Keratinocyte (primary cell): ENCODE data around the gene TBC1D4. TPM values are rescaled to one million over a fixed set of nuclear protein-coding genes. Genes with fewer than 3 reads are reported as not detected.

ENCODE experiments used
- DNase-seq: peaks from one replicate; pipeline ENCODE4 v3.0.0-alpha.2; 2011; ENCODE audit warnings: low read depth, missing footprints, low spot score
- FAIRE-seq: peaks from 2 replicates; lab custom pipeline; 2011; peaks lifted over from hg19 to GRCh38; lab: Jason Lieb, UNC
- H2AFZ ChIP-seq: 2 replicates; pipeline ENCODE4 v1.6.0; 2012; ENCODE audit warnings: low read length, control low read depth, inconsistent platforms; ENCODE audit not compliant: control insufficient read depth
- H3K27ac ChIP-seq: 2 replicates; pipeline ENCODE4 v1.5.1; 2011; ENCODE audit warnings: low read length; ENCODE audit not compliant: control insufficient read depth, insufficient read depth
- H3K27me3 ChIP-seq: 3 replicates; pipeline ENCODE4 v1.6.0; 2011; ENCODE audit warnings: low read length; ENCODE audit not compliant: control insufficient read depth, insufficient read depth; ENCODE audit errors: extremely low read depth
- H3K36me3 ChIP-seq, 2 experiments: 2 replicates in 1 of 2; 3 replicates in 1 of 2; pipeline ENCODE4 v1.5.1; 2011; ENCODE audit warnings: low read length in 2 of 2, mild to moderate bottlenecking in 1 of 2; ENCODE audit not compliant: control insufficient read depth in 2 of 2, insufficient read depth in 2 of 2; ENCODE audit errors: extremely low read depth in 1 of 2
- H3K4me1 ChIP-seq: 3 replicates; pipeline ENCODE4 v1.5.1; 2011; ENCODE audit warnings: low read length; ENCODE audit not compliant: control insufficient read depth, insufficient read depth; ENCODE audit errors: extremely low read depth
- H3K4me2 ChIP-seq: 3 replicates; pipeline ENCODE4 v1.6.0; 2011; ENCODE audit warnings: low read depth, low read length; ENCODE audit not compliant: control insufficient read depth, insufficient read depth; ENCODE audit errors: extremely low read depth
- H3K4me3 ChIP-seq, 3 experiments: fragments of 200-600 bp in 1 of 3; sonication (generic) in 1 of 3; 2 replicates in 2 of 3; 3 replicates in 1 of 3; pipeline ENCODE4 v1.5.1; 2011 to 2016; ENCODE audit warnings: low read length in 3 of 3, mild to moderate bottlenecking in 3 of 3, control low read depth in 2 of 3, inconsistent platforms in 1 of 3, low read depth in 1 of 3, mixed read lengths in 1 of 3, mixed run types in 1 of 3, moderate library complexity in 1 of 3; ENCODE audit not compliant: control insufficient read depth in 2 of 3, insufficient read depth in 2 of 3; ENCODE audit errors: extremely low read depth in 1 of 3
- H3K79me2 ChIP-seq: 2 replicates; pipeline ENCODE4 v1.6.0; 2012; ENCODE audit warnings: low read length; ENCODE audit not compliant: control insufficient read depth, insufficient read depth
- H3K9ac ChIP-seq: 3 replicates; pipeline ENCODE4 v1.6.0; 2011; ENCODE audit warnings: low read length; ENCODE audit not compliant: control insufficient read depth, insufficient read depth; ENCODE audit errors: extremely low read depth
- H3K9me1 ChIP-seq: 3 replicates; pipeline ENCODE4 v1.6.0; 2011; ENCODE audit warnings: low read length; ENCODE audit not compliant: control insufficient read depth, insufficient read depth; ENCODE audit errors: extremely low read depth
- H3K9me3 ChIP-seq: 2 replicates; pipeline ENCODE4 v1.5.1; 2012; ENCODE audit warnings: low read depth, low read length; ENCODE audit not compliant: control insufficient read depth
- H4K20me1 ChIP-seq: 3 replicates; pipeline ENCODE4 v1.6.0; 2011; ENCODE audit warnings: low read length; ENCODE audit not compliant: control insufficient read depth, insufficient read depth; ENCODE audit errors: extremely low read depth
- EZH2 ChIP-seq: IDR thresholded peaks from one replicate; pipeline ENCODE4 v1.6.1; 2012; ENCODE audit warnings: inconsistent platforms, mild to moderate bottlenecking, low read length, moderate library complexity
- dilution Hi-C: fragments of 300-500 bp; cut with MboI; formaldehyde crosslinking; loops from one replicate; pipeline ENCODE4 v1.7.0; 2020; ENCODE audit warnings: low sequenced_read_pairs; ENCODE audit not compliant: extremely low pct_ligation_motif_present
- polyA plus RNA-seq, 5 experiments: library from polyadenylated mRNA; depleted of rRNA in 3 of 5; stranded (reverse) in 3 of 5; stranded (forward) in 1 of 5; unstranded in 1 of 5; fragments of >200 nt; gene quantifications; 1 replicate in 1 of 5; 2 replicates in 3 of 5; 3 replicates in 1 of 5; pipeline versions ENCODE4 v1.2.1 to v1.2.3, GENCODE V29; 2011 to 2012; ENCODE audit warnings: missing spikeins in 2 of 5, low read depth in 1 of 5, low replicate concordance in 1 of 5
- TF ChIP-seq, protein P1 (sequence below), 3 experiments: IDR thresholded peaks in 1 of 3; conservative IDR thresholded peaks in 1 of 3; optimal IDR thresholded peaks in 1 of 3; 2 replicates in 2 of 3; 3 replicates in 1 of 3; pipeline versions ENCODE3 to v1.5.1; 2011; ENCODE audit warnings: low read length in 3 of 3, mild to moderate bottlenecking in 3 of 3, moderate library complexity in 2 of 3, control low read depth in 1 of 3, inconsistent platforms in 1 of 3; ENCODE audit not compliant: insufficient read depth in 2 of 3; ENCODE audit errors: extremely low read depth in 1 of 3

Gene TBC1D4
- polyA plus RNA-seq, 1 donor (not counting 4 experiments of a cell fraction or from before 2014, with no cell fraction given) = 14.2 TPM

DNA sequence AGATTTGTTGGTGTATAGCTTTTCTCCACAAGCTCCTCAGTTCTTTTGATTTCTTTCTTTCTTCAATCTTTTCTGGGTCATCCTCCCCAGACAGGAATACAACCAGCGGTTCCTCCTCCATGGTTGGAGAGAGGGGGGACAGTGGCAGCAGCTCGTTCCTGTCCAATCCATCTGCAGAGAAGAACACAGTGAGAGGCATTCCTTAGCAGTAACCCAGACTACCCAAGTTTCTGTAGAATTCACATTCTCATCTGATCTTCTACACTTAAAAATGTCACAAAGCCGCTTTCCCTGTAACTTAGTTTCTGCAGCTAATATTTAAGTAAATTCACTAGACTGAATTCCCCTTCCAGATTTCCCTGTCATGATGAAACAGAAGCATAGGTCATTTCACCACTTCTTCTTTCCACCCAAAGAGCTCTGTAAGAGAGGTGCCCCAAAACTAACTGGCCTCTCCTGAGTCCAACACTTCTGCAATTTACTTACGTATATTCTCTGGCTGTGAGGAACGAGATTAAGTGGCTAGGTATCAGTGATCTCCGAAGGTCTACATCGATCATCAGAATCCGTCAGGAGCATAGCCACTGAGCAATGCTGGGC, 171.9 kb downstream of the TBC1D4 start:
- no peak for FAIRE-seq
- no peak for TF ChIP-seq EZH2
- TF ChIP-seq, protein P1, sequence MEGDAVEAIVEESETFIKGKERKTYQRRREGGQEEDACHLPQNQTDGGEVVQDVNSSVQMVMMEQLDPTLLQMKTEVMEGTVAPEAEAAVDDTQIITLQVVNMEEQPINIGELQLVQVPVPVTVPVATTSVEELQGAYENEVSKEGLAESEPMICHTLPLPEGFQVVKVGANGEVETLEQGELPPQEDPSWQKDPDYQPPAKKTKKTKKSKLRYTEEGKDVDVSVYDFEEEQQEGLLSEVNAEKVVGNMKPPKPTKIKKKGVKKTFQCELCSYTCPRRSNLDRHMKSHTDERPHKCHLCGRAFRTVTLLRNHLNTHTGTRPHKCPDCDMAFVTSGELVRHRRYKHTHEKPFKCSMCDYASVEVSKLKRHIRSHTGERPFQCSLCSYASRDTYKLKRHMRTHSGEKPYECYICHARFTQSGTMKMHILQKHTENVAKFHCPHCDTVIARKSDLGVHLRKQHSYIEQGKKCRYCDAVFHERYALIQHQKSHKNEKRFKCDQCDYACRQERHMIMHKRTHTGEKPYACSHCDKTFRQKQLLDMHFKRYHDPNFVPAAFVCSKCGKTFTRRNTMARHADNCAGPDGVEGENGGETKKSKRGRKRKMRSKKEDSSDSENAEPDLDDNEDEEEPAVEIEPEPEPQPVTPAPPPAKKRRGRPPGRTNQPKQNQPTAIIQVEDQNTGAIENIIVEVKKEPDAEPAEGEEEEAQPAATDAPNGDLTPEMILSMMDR (optimal IDR thresholded peaks at IDR 0.05 in 1 of 3, IDR thresholded peaks at IDR 0.05 in 1 of 3, conservative IDR thresholded peaks at IDR 0.05 in 1 of 3; ENCODE audit: extremely low read depth in 1 of 3, insufficient read depth in 2 of 3, low read length in 3 of 3) = no peak

DNA sequence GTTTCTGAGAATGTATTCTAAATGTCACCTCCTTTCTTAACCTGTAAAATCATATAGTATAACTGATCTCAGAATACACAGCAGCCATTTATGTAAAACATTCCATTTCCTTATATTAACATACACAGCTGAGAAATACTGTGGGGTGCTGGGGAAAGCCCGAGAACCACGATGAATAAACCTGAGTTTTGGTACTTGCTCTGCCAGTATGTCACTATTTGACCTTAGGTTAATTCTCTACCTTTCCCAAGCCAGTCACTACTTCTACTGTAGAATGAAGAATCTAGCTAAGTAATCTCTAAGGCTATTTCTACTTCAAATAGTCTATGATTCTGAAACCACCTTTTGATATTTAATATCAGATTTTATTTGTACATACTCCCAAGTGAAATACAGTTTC, 173.7 kb downstream of the TBC1D4 start:
- no peak overlapping the region for H3K9ac ChIP-seq
- H3K79me2 ChIP-seq = no peaks in the 10 kb centered on the region
- no peaks in the 10 kb centered on the region for H3K27me3 ChIP-seq
- H3K4me1 ChIP-seq = no peaks in the 10 kb centered on the region
- FAIRE-seq (no peak), DNase-seq (no peak)
- H3K27ac ChIP-seq = no peak overlapping the region
- H3K4me3 ChIP-seq = no peak overlapping the region
- H2AFZ ChIP-seq = no peak overlapping the region
- no peaks in the 10 kb centered on the region for H4K20me1 ChIP-seq
- H3K9me1 ChIP-seq = no peaks in the 10 kb centered on the region
- no peaks in the 10 kb centered on the region for H3K9me3 ChIP-seq
- dilution Hi-C loops = no loop called here
- peaks cover 0 to 4% of the 10 kb centered on the region in 2 experiments for H3K36me3 ChIP-seq
- H3K4me2 ChIP-seq = no peak overlapping the region
- no peak for TF ChIP-seq EZH2
- TF ChIP-seq, protein P1 (optimal IDR thresholded peaks at IDR 0.05 in 1 of 3, IDR thresholded peaks at IDR 0.05 in 1 of 3, conservative IDR thresholded peaks at IDR 0.05 in 1 of 3; ENCODE audit: extremely low read depth in 1 of 3, insufficient read depth in 2 of 3, low read length in 3 of 3) = no peak

More for the DNA sequence above, 171.9 kb downstream of the TBC1D4 start:
- no peaks in the 10 kb centered on the region for H3K27me3 ChIP-seq
- no peak for DNase-seq
- no peaks in the 10 kb centered on the region for H3K9me1 ChIP-seq
- H4K20me1 ChIP-seq = no peaks in the 10 kb centered on the region
- no peak overlapping the region for H3K4me3 ChIP-seq
- no peak overlapping the region for H3K4me2 ChIP-seq
- H3K4me1 ChIP-seq = no peaks in the 10 kb centered on the region
- no peak overlapping the region for H3K27ac ChIP-seq
- H3K9ac ChIP-seq = no peak overlapping the region
- no peaks in the 10 kb centered on the region for H3K79me2 ChIP-seq
- peaks cover 0 to 4% of the 10 kb centered on the region in 2 experiments for H3K36me3 ChIP-seq
- dilution Hi-C loops = no loop called here
- H2AFZ ChIP-seq = no peak overlapping the region
- H3K9me3 ChIP-seq = no peaks in the 10 kb centered on the region
